ENCODE results near the gene PTPRN2.

GRCh38 chr7:158487631-158488151 lies 99.9 kb downstream of the PTPRN2 start:
- TF ChIP-seq EP300 (IDR thresholded peaks at IDR 0.05), result no peak
- TF ChIP-seq POLR2A (IDR thresholded peaks at IDR 0.05), result no peak
- TF ChIP-seq CTCF (IDR thresholded peaks at IDR 0.05), result no peak
